NCI-H446 (cell line): ENCODE data around the gene TAF11L14.

Experiments used
- DNase-seq, 2 experiments: peaks; one replicate each; lab custom pipeline; 2025; lab: John Stamatoyannopoulos, UW

TAF11L14 gene

DNA sequence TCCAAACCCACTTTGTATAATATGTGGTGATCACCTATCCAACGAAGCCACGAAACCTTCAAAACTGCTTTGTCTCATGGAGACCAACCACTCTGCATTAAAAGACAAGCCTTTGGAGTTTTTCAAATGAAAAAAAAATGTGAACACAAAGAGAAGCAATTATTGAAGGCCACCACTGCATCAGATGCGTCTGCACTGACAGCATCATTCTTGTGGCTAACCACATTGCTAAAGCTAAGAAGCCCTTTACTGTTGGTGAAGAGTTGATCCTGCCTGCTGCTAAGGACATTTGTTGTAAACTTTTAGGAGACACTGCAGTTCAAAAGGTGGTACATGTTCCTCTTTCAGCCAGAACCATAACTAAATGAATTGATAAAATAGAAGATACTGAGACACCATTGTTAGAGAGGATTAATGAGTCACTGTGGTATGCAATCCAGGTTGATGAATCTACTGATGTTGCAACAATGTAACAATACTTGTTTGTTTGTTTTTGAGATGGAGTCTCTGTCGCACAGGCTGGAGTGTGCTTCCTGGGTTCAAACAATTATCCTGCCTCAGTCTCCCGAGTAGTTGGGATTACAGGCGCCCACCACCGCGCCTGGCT is 45.4 kb downstream of the TAF11L14 start:
- no peak for DNase-seq

DNA sequence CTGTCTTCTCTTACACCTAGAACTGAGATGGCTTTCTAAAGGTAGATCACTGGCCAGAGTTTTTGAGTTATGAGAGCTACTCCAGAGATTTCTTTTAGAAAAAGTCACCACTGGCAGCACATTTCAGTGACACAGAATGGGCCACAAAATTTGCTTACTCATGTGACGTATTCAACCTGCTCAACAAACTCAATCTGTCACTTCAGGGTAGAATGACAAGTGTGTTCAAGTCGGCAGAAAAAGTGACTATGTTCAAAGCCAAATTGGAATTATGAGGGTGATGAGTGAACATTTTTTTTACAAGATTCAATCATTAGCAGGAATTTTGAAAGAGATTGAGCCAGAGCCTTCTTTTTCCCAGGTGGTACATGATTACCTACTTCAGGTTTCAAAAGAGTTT is 46.5 kb downstream of the TAF11L14 start:
- no peak for DNase-seq
